ENCODE data around the gene RASSF6. TPM values are rescaled to one million over a fixed set of nuclear protein-coding genes. Genes with fewer than 3 reads are reported as not detected.

Gene RASSF6
- polyA plus RNA-seq, 1 of the 3 experiments (the other 2 are of a cell fraction): not detected

GRCh38 chr4:73621357-73621756 lies 1.1 kb upstream of the RASSF6 start:
- H3K4me1 ChIP-seq (ENCODE audit: control insufficient read depth in 1 of 2, insufficient read depth in 2 of 2, low read depth in 1 of 2, low read length in 1 of 2): no peaks in the 10 kb centered on the region
- no peaks in the 10 kb centered on the region for H3F3A ChIP-seq (replicated peaks; ENCODE audit: insufficient read depth)
- H3K27me3 ChIP-seq (ENCODE audit: insufficient read depth): peaks cover 27% of the 10 kb centered on the region; the same call in 1 of the 2 replicates
- no peaks in the 10 kb centered on the region for H4K20me1 ChIP-seq (ENCODE audit: insufficient read depth)
- no peak overlapping the region for H3K9ac ChIP-seq
- ChIA-PET POLR2A (no interaction called here), CTCF (no interaction called here)
- H3K9me2 ChIP-seq: no peaks in the 10 kb centered on the region
- no peak overlapping the region for H3K4me3 ChIP-seq (ENCODE audit: low read depth in 2 of 2, low read length in 1 of 2)
- no peaks in the 10 kb centered on the region for H3K79me2 ChIP-seq (ENCODE audit: insufficient read depth)
- H3K4me2 ChIP-seq: no peak overlapping the region
- H3K27ac ChIP-seq (ENCODE audit: low read depth in 2 of 2, low read length in 1 of 2): no peak overlapping the region
- H3K9me3 ChIP-seq: no peaks in the 10 kb centered on the region
- TF ChIP-seq USF2 (IDR thresholded peaks at IDR 0.05; ENCODE audit: borderline replicate concordance, low read depth, low read length): no peak
- TF ChIP-seq JUND (IDR thresholded peaks at IDR 0.05): no peak
- no peak for TF ChIP-seq FOXJ3 (CRISPR knock-in tag; IDR thresholded peaks at IDR 0.05)
- TF ChIP-seq GATA2 (CRISPR knock-in tag; IDR thresholded peaks at IDR 0.05): no peak
- no peak for TF ChIP-seq CTCF (IDR thresholded peaks at IDR 0.05)
- TF ChIP-seq EZH2phosphoT487 (IDR thresholded peaks at IDR 0.05; ENCODE audit: borderline replicate concordance, low read depth): no peak
- TF ChIP-seq PBX3 (IDR thresholded peaks at IDR 0.05): no peak
- no peak for TF ChIP-seq RAD21 (IDR thresholded peaks at IDR 0.05; ENCODE audit: low read length)
- TF ChIP-seq USF1 (IDR thresholded peaks at IDR 0.05; ENCODE audit: borderline replicate concordance, low read depth): no peak
- no peak for TF ChIP-seq RCOR1 (IDR thresholded peaks at IDR 0.05; ENCODE audit: low read length)
- TF ChIP-seq MEF2A (IDR thresholded peaks at IDR 0.05; ENCODE audit: borderline replicate concordance, low read depth): no peak
- no peak for TF ChIP-seq FOXM1 (IDR thresholded peaks at IDR 0.05; ENCODE audit: low read depth)
- no peak for TF ChIP-seq ZBTB33 (IDR thresholded peaks at IDR 0.05; ENCODE audit: borderline replicate concordance, low read depth)
- no peak for TF ChIP-seq NRF1 (IDR thresholded peaks at IDR 0.05; ENCODE audit: low read depth, low read length)
- TF ChIP-seq FOSL2 (IDR thresholded peaks at IDR 0.05; ENCODE audit: borderline replicate concordance, low read depth): no peak
- H3K36me3 ChIP-seq (replicated peaks in 1 of 2; ENCODE audit: control insufficient read depth in 1 of 2, insufficient read depth in 2 of 2, low read length in 1 of 2): peaks cover 0 to 4% of the 10 kb centered on the region in 2 experiments
- 13% methylated on average over 5 of the region's 5 CpGs for WGBS (ENCODE audit: low lambda C conversion rate)
- no peak for DNase-seq
- no peak overlapping the region for H2AFZ ChIP-seq (ENCODE audit: low read depth)
